D721Med (cell line): ENCODE measurements around the gene MED31.

ENCODE experiments used
- DNase-seq: peaks from one replicate; pipeline ENCODE4 v3.0.0; 2011; ENCODE audit warnings: low spot score; ENCODE audit not compliant: insufficient read length
- FAIRE-seq: peaks from 2 replicates; lab custom pipeline; 2011; peaks lifted over from hg19 to GRCh38; lab: Jason Lieb, UNC
- TF ChIP-seq, protein P1 (sequence below): IDR thresholded peaks from 2 replicates; pipeline ENCODE4 v1.5.1; 2012; ENCODE audit warnings: mild to moderate bottlenecking, control low read depth; ENCODE audit not compliant: insufficient read depth; ENCODE audit errors: missing control alignments

Gene MED31

DNA sequence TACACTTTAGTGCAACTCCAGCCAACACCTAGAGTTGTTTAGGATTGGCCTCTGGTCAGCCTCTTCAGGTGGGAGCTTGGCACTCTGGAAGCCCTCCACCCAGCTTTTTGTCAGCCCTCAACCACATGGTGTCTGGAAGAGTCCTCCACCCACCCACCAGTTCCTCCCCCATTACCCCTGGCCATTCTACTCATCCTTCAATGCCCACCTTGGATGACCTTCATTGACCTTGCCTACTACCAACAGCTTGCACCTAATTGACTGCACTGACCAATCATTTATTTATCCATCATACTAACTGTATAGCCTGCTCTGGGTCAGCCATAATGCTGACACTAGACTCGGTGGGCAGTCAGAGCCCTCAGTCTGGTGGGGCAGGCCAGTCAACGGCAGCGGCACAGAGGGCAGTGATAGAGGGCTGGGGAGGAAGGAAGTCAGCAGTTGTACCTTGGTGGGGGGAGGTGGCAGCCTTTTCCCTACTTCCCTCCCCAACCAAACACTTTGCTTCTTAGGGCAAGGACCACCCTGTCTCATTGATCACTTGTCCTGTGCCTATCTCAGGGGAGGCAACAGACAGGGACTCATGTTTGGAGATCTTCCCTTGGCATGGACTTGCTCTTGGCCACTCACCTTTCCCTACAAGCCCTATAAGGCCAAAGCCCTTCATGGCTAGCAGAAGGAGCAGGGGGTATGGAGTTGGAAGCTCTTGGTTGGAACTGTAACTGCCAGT, 32.5 kb upstream of the MED31 start:
- TF ChIP-seq, protein P1, sequence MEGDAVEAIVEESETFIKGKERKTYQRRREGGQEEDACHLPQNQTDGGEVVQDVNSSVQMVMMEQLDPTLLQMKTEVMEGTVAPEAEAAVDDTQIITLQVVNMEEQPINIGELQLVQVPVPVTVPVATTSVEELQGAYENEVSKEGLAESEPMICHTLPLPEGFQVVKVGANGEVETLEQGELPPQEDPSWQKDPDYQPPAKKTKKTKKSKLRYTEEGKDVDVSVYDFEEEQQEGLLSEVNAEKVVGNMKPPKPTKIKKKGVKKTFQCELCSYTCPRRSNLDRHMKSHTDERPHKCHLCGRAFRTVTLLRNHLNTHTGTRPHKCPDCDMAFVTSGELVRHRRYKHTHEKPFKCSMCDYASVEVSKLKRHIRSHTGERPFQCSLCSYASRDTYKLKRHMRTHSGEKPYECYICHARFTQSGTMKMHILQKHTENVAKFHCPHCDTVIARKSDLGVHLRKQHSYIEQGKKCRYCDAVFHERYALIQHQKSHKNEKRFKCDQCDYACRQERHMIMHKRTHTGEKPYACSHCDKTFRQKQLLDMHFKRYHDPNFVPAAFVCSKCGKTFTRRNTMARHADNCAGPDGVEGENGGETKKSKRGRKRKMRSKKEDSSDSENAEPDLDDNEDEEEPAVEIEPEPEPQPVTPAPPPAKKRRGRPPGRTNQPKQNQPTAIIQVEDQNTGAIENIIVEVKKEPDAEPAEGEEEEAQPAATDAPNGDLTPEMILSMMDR = no peak
- FAIRE-seq (no peak), DNase-seq (no peak)

DNA sequence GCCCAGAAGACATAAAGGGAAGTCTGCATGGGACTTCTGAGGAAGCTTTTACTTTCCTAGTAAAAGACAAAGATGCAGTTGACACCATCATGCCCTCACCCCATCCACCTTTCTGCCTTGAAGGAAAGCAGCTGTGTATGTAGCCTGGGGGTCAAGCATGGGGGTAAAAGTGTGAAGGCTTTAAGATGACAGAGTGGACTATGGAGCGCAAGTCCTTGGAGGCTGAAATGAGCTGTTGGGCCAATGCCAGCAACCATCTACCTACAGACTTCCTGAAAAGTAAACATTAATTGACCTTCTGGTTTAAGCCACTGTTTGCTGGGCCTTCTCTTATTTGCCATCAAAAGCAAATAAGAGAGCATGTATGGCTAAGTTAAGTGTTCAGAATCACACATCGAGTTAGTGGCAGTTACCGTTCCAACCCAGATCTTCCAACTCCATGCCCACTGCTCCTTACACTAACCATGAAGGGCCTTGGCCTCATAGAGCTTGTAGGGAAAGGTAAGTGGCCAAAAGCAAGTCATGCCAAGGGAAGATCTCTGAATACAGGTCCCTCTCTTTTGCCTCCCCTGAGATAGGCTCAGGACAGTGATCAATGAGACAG, 31.8 kb upstream of the MED31 start:
- no peak for FAIRE-seq
- DNase-seq = no peak
- TF ChIP-seq, protein P1 = no peak

DNA sequence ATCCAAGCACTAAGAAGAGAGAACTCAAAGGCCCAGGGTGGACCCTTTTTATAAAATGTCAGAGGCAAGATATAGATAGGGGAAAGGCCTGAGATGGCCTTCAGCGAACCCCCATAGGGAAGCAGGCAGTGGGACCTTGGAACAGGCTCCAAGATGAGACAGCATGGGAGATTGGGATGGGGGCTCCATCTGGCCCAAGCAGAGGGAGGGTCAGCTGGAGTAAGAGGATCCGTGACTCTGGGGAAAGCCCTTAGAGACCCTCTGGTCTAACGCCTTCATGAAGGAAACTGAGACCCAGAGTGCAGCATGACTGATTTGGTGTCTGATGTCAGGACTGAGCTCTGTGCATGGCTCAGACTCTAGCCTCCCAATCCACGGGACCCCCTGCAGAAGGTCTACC, 30.9 kb upstream of the MED31 start:
- no peak for DNase-seq
- TF ChIP-seq, protein P1 = no peak
- FAIRE-seq = no peak

DNA sequence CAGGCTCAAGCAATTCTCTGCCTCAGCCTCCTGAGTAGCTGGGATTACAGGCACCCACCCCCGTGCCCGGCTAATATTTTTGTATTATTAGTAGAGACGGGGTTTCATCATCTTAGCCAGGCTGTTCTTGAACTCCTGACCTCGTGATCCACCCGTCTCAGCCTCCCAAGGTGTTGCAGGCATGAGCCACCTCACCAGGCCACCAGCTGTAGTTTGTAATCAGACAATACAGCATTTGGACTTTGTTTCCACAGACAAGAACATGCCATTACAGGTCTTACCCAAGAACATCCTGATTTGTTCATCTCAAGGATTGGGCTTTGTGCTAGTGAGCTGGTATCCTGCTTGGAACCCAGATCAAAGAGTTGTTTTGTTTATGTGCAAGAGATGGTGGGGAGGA, 30.3 kb upstream of the MED31 start:
- TF ChIP-seq, protein P1 = no peak
- FAIRE-seq = no peak
- DNase-seq = no peak

DNA sequence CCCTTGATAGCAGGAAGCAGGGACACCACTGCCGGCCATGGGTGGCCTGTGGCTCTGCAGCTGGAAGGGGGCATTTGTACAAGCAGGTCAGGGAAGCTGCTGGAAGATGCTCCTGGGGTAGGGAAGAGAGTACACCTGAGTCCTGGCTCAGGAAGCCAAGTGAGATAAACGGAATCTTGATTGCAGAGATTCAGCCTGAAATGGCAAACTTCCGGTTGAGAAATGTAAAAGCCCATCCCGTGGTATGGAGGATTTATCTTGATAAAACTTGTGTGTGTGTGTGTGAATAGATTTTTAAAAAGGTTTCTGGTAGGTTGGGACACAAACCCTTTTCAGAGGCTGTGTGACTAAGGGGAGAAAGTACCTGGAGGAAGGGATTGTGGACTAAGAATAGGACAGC, 29.8 kb upstream of the MED31 start:
- DNase-seq = no peak
- FAIRE-seq = no peak
- TF ChIP-seq, protein P1 = no peak

DNA sequence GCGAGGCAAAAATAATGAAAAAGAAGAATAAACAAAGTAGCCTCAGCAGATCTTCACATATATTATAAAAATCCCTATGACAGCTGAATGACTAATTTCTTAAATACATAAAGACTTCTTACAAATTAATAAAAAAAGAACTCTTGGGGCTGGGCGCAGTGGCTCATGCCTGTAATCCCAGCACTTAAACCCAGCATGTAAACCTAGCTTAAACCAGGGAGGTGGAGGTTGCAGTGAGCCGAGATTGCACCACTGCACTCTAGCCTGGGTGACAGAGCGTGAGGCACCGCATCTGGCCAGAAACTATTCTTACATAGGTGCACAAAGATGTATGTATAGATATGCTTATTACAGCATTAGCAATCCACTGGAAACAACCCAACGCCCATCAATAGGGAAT, 27.8 kb upstream of the MED31 start:
- TF ChIP-seq, protein P1 = no peak
- FAIRE-seq (no peak), DNase-seq (no peak)

DNA sequence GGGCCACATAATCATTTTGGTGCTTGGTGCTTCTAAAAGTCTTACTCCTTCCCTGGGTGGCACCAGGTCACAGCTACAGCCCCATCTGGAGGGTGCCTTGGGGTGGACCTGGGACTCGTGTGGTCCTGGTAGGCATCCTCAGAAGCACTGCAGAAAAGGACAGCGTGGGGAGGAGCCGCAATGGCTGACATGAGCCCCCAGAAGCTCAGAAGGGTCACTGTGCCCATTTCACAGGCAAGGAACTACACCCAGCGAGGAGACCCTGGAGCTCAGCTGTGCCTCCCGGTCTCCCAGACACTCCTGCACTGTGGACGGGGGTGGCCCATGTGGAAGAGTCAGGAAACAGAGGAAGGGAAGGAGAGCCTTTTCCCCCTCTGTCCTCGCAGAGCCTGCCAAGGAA, 26.5 kb upstream of the MED31 start:
- FAIRE-seq (no peak), DNase-seq (no peak)
- TF ChIP-seq, protein P1 = no peak
